OCI-LY3 (cell line): ENCODE measurements around the gene HYAL1.

Experiments used
- EZH2phosphoT487 ChIP-seq: fragments of 200-600 bp; shearing (Covaris generic); IDR thresholded peaks from 2 replicates; pipeline ENCODE4 v1.6.1; 2018; ENCODE audit warnings: antibody characterized with exemption, mixed run types, low read depth
- TF ChIP-seq, protein P1 (sequence below): fragments of 200-600, 300-600 bp; sonication (generic); IDR thresholded peaks from 2 replicates; pipeline ENCODE4 v1.5.1; 2014; ENCODE audit warnings: antibody characterized with exemption, low read length, low read depth

DNA sequence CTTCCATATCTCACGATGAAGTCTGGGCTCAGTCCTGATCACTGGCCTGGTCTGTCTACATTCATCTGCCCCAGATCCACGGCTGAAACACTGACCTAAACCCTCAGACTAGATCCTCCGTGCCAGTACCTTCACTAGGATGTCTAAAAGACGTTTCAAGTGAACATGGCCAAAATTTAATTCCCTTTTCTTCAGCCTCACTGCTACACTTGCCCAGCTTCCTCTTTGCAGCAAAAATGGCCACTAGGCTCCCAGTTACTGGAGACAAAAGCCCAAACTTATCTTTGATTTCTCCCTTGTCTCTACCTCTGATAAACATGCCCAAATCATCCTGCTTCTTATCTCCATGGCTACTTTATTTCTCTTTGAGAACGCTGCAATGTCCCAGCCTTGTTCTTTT is 35.6 kb upstream of the HYAL1 start:
- TF ChIP-seq, protein P1, sequence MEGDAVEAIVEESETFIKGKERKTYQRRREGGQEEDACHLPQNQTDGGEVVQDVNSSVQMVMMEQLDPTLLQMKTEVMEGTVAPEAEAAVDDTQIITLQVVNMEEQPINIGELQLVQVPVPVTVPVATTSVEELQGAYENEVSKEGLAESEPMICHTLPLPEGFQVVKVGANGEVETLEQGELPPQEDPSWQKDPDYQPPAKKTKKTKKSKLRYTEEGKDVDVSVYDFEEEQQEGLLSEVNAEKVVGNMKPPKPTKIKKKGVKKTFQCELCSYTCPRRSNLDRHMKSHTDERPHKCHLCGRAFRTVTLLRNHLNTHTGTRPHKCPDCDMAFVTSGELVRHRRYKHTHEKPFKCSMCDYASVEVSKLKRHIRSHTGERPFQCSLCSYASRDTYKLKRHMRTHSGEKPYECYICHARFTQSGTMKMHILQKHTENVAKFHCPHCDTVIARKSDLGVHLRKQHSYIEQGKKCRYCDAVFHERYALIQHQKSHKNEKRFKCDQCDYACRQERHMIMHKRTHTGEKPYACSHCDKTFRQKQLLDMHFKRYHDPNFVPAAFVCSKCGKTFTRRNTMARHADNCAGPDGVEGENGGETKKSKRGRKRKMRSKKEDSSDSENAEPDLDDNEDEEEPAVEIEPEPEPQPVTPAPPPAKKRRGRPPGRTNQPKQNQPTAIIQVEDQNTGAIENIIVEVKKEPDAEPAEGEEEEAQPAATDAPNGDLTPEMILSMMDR, result no peak
- TF ChIP-seq EZH2phosphoT487, result no peak
